HG03103 (cell line): ENCODE results near the gene GTF2F1.
"Not testable (repeated sequence)": the region's sequence is repeated elsewhere in the genome, so short reads cannot be mapped to it uniquely, and the experiment has no call there.

Source experiments
- ATAC-seq: cut with Tn5 transposase; IDR thresholded peaks from one replicate; pipeline ENCODE4 v1.9.1; 2021; ENCODE audit warnings: low read depth; ENCODE audit not compliant: unreplicated experiment

The GTF2F1 gene

GRCh38 chr19:6417713-6418561 lies 25.0 kb upstream of the GTF2F1 start:
- no peak for ATAC-seq

GRCh38 chr19:6416658-6417405 lies 23.9 kb upstream of the GTF2F1 start:
- no peak for ATAC-seq

- no peak for ATAC-seq
These were observed 22.7 kb upstream of the GTF2F1 start for GRCh38 chr19:6415591-6416190.

GRCh38 chr19:6414793-6415590 lies 22.0 kb upstream of the GTF2F1 start:
- no peak for ATAC-seq

- ATAC-seq: no peak
These were observed 21.0 kb upstream of the GTF2F1 start for GRCh38 chr19:6413721-6414643.

GRCh38 chr19:6413291-6413690 lies 20.3 kb upstream of the GTF2F1 start:
- ATAC-seq: no peak

GRCh38 chr19:6412447-6413091 lies 19.6 kb upstream of the GTF2F1 start:
- ATAC-seq: no peak

- ATAC-seq: no peak
These were observed 19.1 kb upstream of the GTF2F1 start for GRCh38 chr19:6412061-6412446.

GRCh38 chr19:6409346-6409745 lies 16.4 kb upstream of the GTF2F1 start:
- no peak for ATAC-seq

- no peak for ATAC-seq
These were observed 13.4 kb upstream of the GTF2F1 start for GRCh38 chr19:6406401-6406800.

- no peak for ATAC-seq
These were observed 10.1 kb upstream of the GTF2F1 start for GRCh38 chr19:6402837-6403608.

GRCh38 chr19:6402058-6402457 lies 9.1 kb upstream of the GTF2F1 start:
- ATAC-seq: no peak

- not testable (repeated sequence) for ATAC-seq
These were observed 7.3 kb upstream of the GTF2F1 start for GRCh38 chr19:6400062-6400944.

GRCh38 chr19:6396305-6396704 lies 3.3 kb upstream of the GTF2F1 start:
- no peak for ATAC-seq

- no peak for ATAC-seq
These were observed 1.9 kb upstream of the GTF2F1 start for GRCh38 chr19:6394831-6395230.

GRCh38 chr19:6393983-6394412 lies 1.0 kb upstream of the GTF2F1 start:
- ATAC-seq: no peak
